Measurements from ENCODE around the gene COL4A6. TPM values are rescaled to one million over a fixed set of nuclear protein-coding genes. Genes with fewer than 3 reads are reported as not detected.

The COL4A6 gene
- total RNA-seq, 1 donor from 2014 or later = 1.8 TPM

GRCh38 chrX:108211301-108211700, 226.9 kb downstream of the COL4A6 start:
- intact Hi-C loops (cut with DNase I) = no loop called here
- H3K36me3 ChIP-seq = no peaks in the 10 kb centered on the region
- H3K27ac ChIP-seq = no peak overlapping the region
- H3K9me3 ChIP-seq = no peaks in the 10 kb centered on the region
- ATAC-seq (no peak), DNase-seq (no peak)
- TF ChIP-seq, protein P1, sequence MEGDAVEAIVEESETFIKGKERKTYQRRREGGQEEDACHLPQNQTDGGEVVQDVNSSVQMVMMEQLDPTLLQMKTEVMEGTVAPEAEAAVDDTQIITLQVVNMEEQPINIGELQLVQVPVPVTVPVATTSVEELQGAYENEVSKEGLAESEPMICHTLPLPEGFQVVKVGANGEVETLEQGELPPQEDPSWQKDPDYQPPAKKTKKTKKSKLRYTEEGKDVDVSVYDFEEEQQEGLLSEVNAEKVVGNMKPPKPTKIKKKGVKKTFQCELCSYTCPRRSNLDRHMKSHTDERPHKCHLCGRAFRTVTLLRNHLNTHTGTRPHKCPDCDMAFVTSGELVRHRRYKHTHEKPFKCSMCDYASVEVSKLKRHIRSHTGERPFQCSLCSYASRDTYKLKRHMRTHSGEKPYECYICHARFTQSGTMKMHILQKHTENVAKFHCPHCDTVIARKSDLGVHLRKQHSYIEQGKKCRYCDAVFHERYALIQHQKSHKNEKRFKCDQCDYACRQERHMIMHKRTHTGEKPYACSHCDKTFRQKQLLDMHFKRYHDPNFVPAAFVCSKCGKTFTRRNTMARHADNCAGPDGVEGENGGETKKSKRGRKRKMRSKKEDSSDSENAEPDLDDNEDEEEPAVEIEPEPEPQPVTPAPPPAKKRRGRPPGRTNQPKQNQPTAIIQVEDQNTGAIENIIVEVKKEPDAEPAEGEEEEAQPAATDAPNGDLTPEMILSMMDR (IDR thresholded peaks at IDR 0.05) = no peak
- H3K4me3 ChIP-seq = no peak overlapping the region
- no peaks in the 10 kb centered on the region for H3K27me3 ChIP-seq
- H3K4me1 ChIP-seq = no peaks in the 10 kb centered on the region

- TF ChIP-seq, protein P1 (IDR thresholded peaks at IDR 0.05) = no peak
- no peaks in the 10 kb centered on the region for H3K36me3 ChIP-seq
- DNase-seq = no peak
- H3K4me3 ChIP-seq = no peak overlapping the region
- intact Hi-C loops (cut with DNase I) = no loop called here
- no peaks in the 10 kb centered on the region for H3K9me3 ChIP-seq
- no peak overlapping the region for H3K27ac ChIP-seq
- ATAC-seq = no peak
- no peaks in the 10 kb centered on the region for H3K4me1 ChIP-seq
- H3K27me3 ChIP-seq = no peaks in the 10 kb centered on the region
These were observed 229.1 kb downstream of the COL4A6 start for GRCh38 chrX:108209006-108209554.

- DNase-seq (no peak), ATAC-seq (no peak)
- TF ChIP-seq, protein P1 (IDR thresholded peaks at IDR 0.05) = no peak
- no peak overlapping the region for H3K4me3 ChIP-seq
- no peak overlapping the region for H3K27ac ChIP-seq
- no peaks in the 10 kb centered on the region for H3K27me3 ChIP-seq
- H3K4me1 ChIP-seq = no peaks in the 10 kb centered on the region
- no peaks in the 10 kb centered on the region for H3K36me3 ChIP-seq
- intact Hi-C loops (cut with DNase I) = no loop called here
- no peaks in the 10 kb centered on the region for H3K9me3 ChIP-seq
These were observed 234.7 kb downstream of the COL4A6 start for GRCh38 chrX:108203540-108203939.

GRCh38 chrX:108199691-108200090, 238.5 kb downstream of the COL4A6 start:
- intact Hi-C loops (cut with DNase I) = no loop called here
- ATAC-seq (peak; percentile 77), DNase-seq (no peak)
- no peaks in the 10 kb centered on the region for H3K27me3 ChIP-seq
- H3K9me3 ChIP-seq = no peaks in the 10 kb centered on the region
- no peak overlapping the region for H3K27ac ChIP-seq
- H3K4me1 ChIP-seq = no peaks in the 10 kb centered on the region
- no peak overlapping the region for H3K4me3 ChIP-seq
- no peaks in the 10 kb centered on the region for H3K36me3 ChIP-seq
- TF ChIP-seq, protein P1 (IDR thresholded peaks at IDR 0.05) = peak; percentile 50

GRCh38 chrX:108199041-108199440, 239.2 kb downstream of the COL4A6 start:
- Histone ChIP-seq H3K27ac (no peak overlapping the region), H3K36me3 (no peaks in the 10 kb centered on the region), H3K4me1 (no peaks in the 10 kb centered on the region), H3K27me3 (no peaks in the 10 kb centered on the region), H3K9me3 (no peaks in the 10 kb centered on the region), H3K4me3 (no peak overlapping the region)
- TF ChIP-seq, protein P1 (IDR thresholded peaks at IDR 0.05) = no peak
- intact Hi-C loops (cut with DNase I) = no loop called here
- DNase-seq = no peak
- ATAC-seq = no peak

- intact Hi-C loops (cut with DNase I) = no loop called here
- H3K27ac ChIP-seq = no peak overlapping the region
- no peak overlapping the region for H3K4me3 ChIP-seq
- no peaks in the 10 kb centered on the region for H3K36me3 ChIP-seq
- ATAC-seq = no peak
- H3K27me3 ChIP-seq = no peaks in the 10 kb centered on the region
- H3K9me3 ChIP-seq = no peaks in the 10 kb centered on the region
- H3K4me1 ChIP-seq = no peaks in the 10 kb centered on the region
- TF ChIP-seq, protein P1 (IDR thresholded peaks at IDR 0.05) = no peak
- DNase-seq = no peak
These were observed 239.8 kb downstream of the COL4A6 start for GRCh38 chrX:108198420-108198819.

All from upper lobe of right lung (tissue), 1 donor.